Astrocyte (in vitro differentiated cells and primary cell): Measurements from ENCODE around the gene FBXL19. TPM values are rescaled to one million over a fixed set of nuclear protein-coding genes. Genes with fewer than 3 reads are reported as not detected.

Source experiments
- DNase-seq: peaks from one replicate; pipeline ENCODE4 v3.0.0-alpha.2; 2010; ENCODE audit warnings: low read depth
- FAIRE-seq: peaks from 2 replicates; lab custom pipeline; 2011; peaks lifted over from hg19 to GRCh38; lab: Jason Lieb, UNC
- H2AFZ ChIP-seq: 2 replicates; pipeline ENCODE4 v1.6.0; 2012; ENCODE audit warnings: low read depth, low read length, inconsistent platforms
- H3K27ac ChIP-seq: 2 replicates; pipeline ENCODE4 v1.5.1; 2011; ENCODE audit warnings: low read depth, low read length, inconsistent platforms
- H3K27me3 ChIP-seq: 2 replicates; pipeline ENCODE4 v1.6.0; 2011; ENCODE audit warnings: low read length, inconsistent platforms; ENCODE audit not compliant: insufficient read depth
- H3K36me3 ChIP-seq: 2 replicates; pipeline ENCODE4 v1.5.1; 2011; ENCODE audit warnings: low read length, inconsistent platforms; ENCODE audit not compliant: insufficient read depth
- H3K4me1 ChIP-seq: 2 replicates; pipeline ENCODE4 v1.5.1; 2011; ENCODE audit warnings: low read length, inconsistent platforms; ENCODE audit not compliant: insufficient read depth
- H3K4me2 ChIP-seq: 2 replicates; pipeline ENCODE4 v1.6.0; 2012; ENCODE audit warnings: low read length, inconsistent platforms
- H3K4me3 ChIP-seq: 2 replicates; pipeline ENCODE4 v1.5.1; 2011; ENCODE audit warnings: low read depth, mild to moderate bottlenecking, low read length, inconsistent platforms; ENCODE audit not compliant: insufficient read depth
- H3K79me2 ChIP-seq: 2 replicates; pipeline ENCODE4 v1.6.0; 2012; ENCODE audit warnings: mild to moderate bottlenecking, low read length, inconsistent platforms; ENCODE audit not compliant: insufficient read depth
- H3K9ac ChIP-seq: 2 replicates; pipeline ENCODE4 v1.6.0; 2012; ENCODE audit warnings: mild to moderate bottlenecking, low read length, inconsistent platforms
- H3K9me3 ChIP-seq: 2 replicates; pipeline ENCODE4 v1.5.1; 2012; ENCODE audit warnings: low read depth, mild to moderate bottlenecking, low read length, inconsistent platforms; ENCODE audit not compliant: insufficient read depth
- H4K20me1 ChIP-seq: 2 replicates; pipeline ENCODE4 v1.6.0; 2012; ENCODE audit warnings: low read length, inconsistent platforms; ENCODE audit not compliant: insufficient read depth
- H3K27ac Mint-ChIP-seq: one replicate; pipeline ENCODE4 v1.8.0; 2021; ENCODE audit warnings: mild to moderate bottlenecking, mixed read lengths; ENCODE audit not compliant: unreplicated experiment
- H3K27me3 Mint-ChIP-seq: one replicate; pipeline ENCODE4 v1.8.0; 2021; ENCODE audit warnings: low read depth, mixed read lengths; ENCODE audit not compliant: unreplicated experiment
- H3K36me3 Mint-ChIP-seq: one replicate; pipeline ENCODE4 v1.8.0; 2021; ENCODE audit warnings: low read depth, mixed read lengths; ENCODE audit not compliant: unreplicated experiment
- H3K4me1 Mint-ChIP-seq: one replicate; pipeline ENCODE4 v1.8.0; 2021; ENCODE audit warnings: low read depth, mixed read lengths; ENCODE audit not compliant: unreplicated experiment
- H3K4me3 Mint-ChIP-seq: one replicate; pipeline ENCODE4 v1.8.0; 2021; ENCODE audit warnings: mild to moderate bottlenecking, moderate library complexity, mixed read lengths; ENCODE audit not compliant: unreplicated experiment
- H3K9me3 Mint-ChIP-seq: one replicate; pipeline ENCODE4 v1.8.0; 2021; ENCODE audit warnings: mild to moderate bottlenecking, mixed read lengths; ENCODE audit not compliant: unreplicated experiment
- CTCF ChIP-seq: IDR thresholded peaks from 2 replicates; pipeline ENCODE4 v1.5.1; 2011; ENCODE audit warnings: low read depth, mild to moderate bottlenecking, inconsistent platforms, low read length, moderate library complexity; ENCODE audit not compliant: insufficient read depth
- EZH2 ChIP-seq: IDR thresholded peaks from 2 replicates; pipeline ENCODE4 v1.6.1; 2012; ENCODE audit warnings: mild to moderate bottlenecking, low read length, inconsistent platforms; ENCODE audit not compliant: insufficient read depth
- total RNA-seq: library from RNA; stranded (reverse); gene quantifications from 2 replicates; pipeline ENCODE4 v1.2.1, GENCODE V29; 2021

Gene FBXL19
- total RNA-seq, 1 donor from 2014 or later: 42.5 TPM

GRCh38 chr16:30949650-30950515 lies 26.5 kb downstream of the FBXL19 start:
- Histone ChIP-seq H3K27ac (no peak overlapping the region), H3K79me2 (no peaks in the 10 kb centered on the region), H3K36me3 (peaks cover 2% of the 10 kb centered on the region), H3K4me3 (peak overlapping the region; percentile 80), H2AFZ (no peak overlapping the region), H3K27me3 (no peaks in the 10 kb centered on the region), H4K20me1 (peaks cover 18% of the 10 kb centered on the region), H3K9me3 (no peaks in the 10 kb centered on the region), H3K4me2 (peak overlapping the region; percentile 100), H3K4me1 (peaks cover 19% of the 10 kb centered on the region), H3K9ac (peak overlapping the region; percentile 87)
- TF ChIP-seq CTCF (no peak), EZH2 (no peak)
- Mint-ChIP-seq H3K9me3 (no peaks in the 10 kb centered on the region), H3K27me3 (no peaks in the 10 kb centered on the region), H3K4me1 (peaks cover 2% of the 10 kb centered on the region), H3K27ac (peak overlapping the region; percentile 82), H3K4me3 (peak overlapping the region; percentile 92), H3K36me3 (peaks cover 2% of the 10 kb centered on the region)
- DNase-seq: peak; percentile 56
- no peak for FAIRE-seq

- Histone ChIP-seq H3K4me2 (peak overlapping the region; percentile 100), H3K27ac (no peak overlapping the region), H3K4me1 (peaks cover 19% of the 10 kb centered on the region), H3K36me3 (no peaks in the 10 kb centered on the region), H3K9me3 (no peaks in the 10 kb centered on the region), H4K20me1 (peaks cover 17% of the 10 kb centered on the region), H3K79me2 (no peaks in the 10 kb centered on the region), H2AFZ (no peak overlapping the region), H3K4me3 (no peak overlapping the region), H3K9ac (peak overlapping the region; percentile 87), H3K27me3 (no peaks in the 10 kb centered on the region)
- H3K27me3 Mint-ChIP-seq: no peaks in the 10 kb centered on the region
- H3K4me3 Mint-ChIP-seq: peak overlapping the region; percentile 92
- peaks cover 2% of the 10 kb centered on the region for H3K36me3 Mint-ChIP-seq
- TF ChIP-seq CTCF: no peak
- TF ChIP-seq EZH2: no peak
- H3K4me1 Mint-ChIP-seq: peaks cover 2% of the 10 kb centered on the region
- FAIRE-seq (no peak), DNase-seq (no peak)
- no peak overlapping the region for H3K27ac Mint-ChIP-seq
- no peaks in the 10 kb centered on the region for H3K9me3 Mint-ChIP-seq
These were observed 27.2 kb downstream of the FBXL19 start for GRCh38 chr16:30950516-30951065.

- no peak for DNase-seq
- Mint-ChIP-seq H3K9me3 (no peaks in the 10 kb centered on the region), H3K4me1 (peaks cover 2% of the 10 kb centered on the region), H3K36me3 (no peaks in the 10 kb centered on the region), H3K27ac (no peak overlapping the region), H3K27me3 (no peaks in the 10 kb centered on the region), H3K4me3 (no peak overlapping the region)
- no peak overlapping the region for H3K4me2 ChIP-seq
- H3K27ac ChIP-seq: no peak overlapping the region
- peaks cover 19% of the 10 kb centered on the region for H3K4me1 ChIP-seq
- no peaks in the 10 kb centered on the region for H3K79me2 ChIP-seq
- no peak for FAIRE-seq
- TF ChIP-seq EZH2: no peak
- TF ChIP-seq CTCF: no peak
- peaks cover 14% of the 10 kb centered on the region for H4K20me1 ChIP-seq
- no peaks in the 10 kb centered on the region for H3K9me3 ChIP-seq
- H2AFZ ChIP-seq: no peak overlapping the region
- H3K9ac ChIP-seq: no peak overlapping the region
- H3K4me3 ChIP-seq: no peak overlapping the region
- H3K36me3 ChIP-seq: no peaks in the 10 kb centered on the region
- no peaks in the 10 kb centered on the region for H3K27me3 ChIP-seq
These were observed 27.8 kb downstream of the FBXL19 start for GRCh38 chr16:30951193-30951592.
